Tibial nerve (tissue), 4 donors: Measurements from ENCODE around the gene CFAP54. TPM values are rescaled to one million over a fixed set of nuclear protein-coding genes. Genes with fewer than 3 reads are reported as not detected.

Source experiments
- DNase-seq, 2 donors: peaks; one replicate each; pipeline ENCODE4 v3.0.0-alpha.2; 2019; ENCODE audit warnings: low spot score in 2 of 2
- H3K27ac ChIP-seq, 4 donors: fragments of 200-600 bp; sonication (generic) in 3 of 4; one replicate each; pipeline ENCODE4 v1.5.1; 2017 to 2019; ENCODE audit warnings: mild to moderate bottlenecking in 1 of 4
- H3K27me3 ChIP-seq, 2 donors: fragments of 200-600 bp; sonication (generic) in 1 of 2; one replicate each; pipeline versions ENCODE4 v1.5.1 to v1.6.0; 2017 to 2019
- H3K36me3 ChIP-seq, 3 donors: fragments of 200-600 bp; sonication (generic); one replicate each; pipeline ENCODE4 v1.5.1; 2018 to 2019
- H3K4me1 ChIP-seq, 4 donors: fragments of 200-600 bp; sonication (generic) in 3 of 4; one replicate each; pipeline ENCODE4 v1.5.1; 2017 to 2019
- H3K4me3 ChIP-seq, 4 donors: fragments of 200-600 bp; sonication (generic) in 3 of 4; one replicate each; pipeline ENCODE4 v1.5.1; 2017 to 2019; ENCODE audit warnings: mild to moderate bottlenecking in 1 of 4, moderate library complexity in 1 of 4
- H3K9me3 ChIP-seq, 4 donors: fragments of 200-600 bp; sonication (generic) in 3 of 4; one replicate each; pipeline ENCODE4 v1.5.1; 2017 to 2019
- EP300 ChIP-seq, 2 donors: sonication (generic); formaldehyde crosslinking; IDR thresholded peaks; one replicate each; pipeline ENCODE4 v1.6.1; 2017; ENCODE audit warnings: antibody characterized with exemption in 2 of 2, mild to moderate bottlenecking in 1 of 2
- POLR2A ChIP-seq, 2 donors: fragments of 450-650 bp; IDR thresholded peaks; one replicate each; pipeline ENCODE4 v1.6.1; 2017; ENCODE audit warnings: antibody characterized with exemption in 2 of 2, mild to moderate bottlenecking in 2 of 2, moderate library complexity in 2 of 2
- WGBS, 2 donors: methylation state at CpG; one replicate each; pipeline ENCODE4 v1.1.5; 2018; 5-methylcytosine and 5-hydroxymethylcytosine counted together
- total RNA-seq, 4 donors: library from RNA; depleted of rRNA; stranded (reverse); fragments of >200 nt; gene quantifications; one replicate each; pipeline ENCODE4 v1.1.0, GENCODE V29; 2016
- TF ChIP-seq, protein P1 (sequence below), 5 experiments: fragments of 200-600 bp in 3 of 5; fragments of 450-650 bp in 2 of 5; sonication (generic) in 3 of 5; IDR thresholded peaks; one replicate each; pipeline ENCODE4 v1.5.1; 2016 to 2019; ENCODE audit warnings: antibody characterized with exemption in 5 of 5, mild to moderate bottlenecking in 3 of 5, moderate library complexity in 2 of 5

CFAP54 gene
- total RNA-seq, 4 donors from 2014 or later = 0.87 to 6.7 (median 2.1) TPM

DNA sequence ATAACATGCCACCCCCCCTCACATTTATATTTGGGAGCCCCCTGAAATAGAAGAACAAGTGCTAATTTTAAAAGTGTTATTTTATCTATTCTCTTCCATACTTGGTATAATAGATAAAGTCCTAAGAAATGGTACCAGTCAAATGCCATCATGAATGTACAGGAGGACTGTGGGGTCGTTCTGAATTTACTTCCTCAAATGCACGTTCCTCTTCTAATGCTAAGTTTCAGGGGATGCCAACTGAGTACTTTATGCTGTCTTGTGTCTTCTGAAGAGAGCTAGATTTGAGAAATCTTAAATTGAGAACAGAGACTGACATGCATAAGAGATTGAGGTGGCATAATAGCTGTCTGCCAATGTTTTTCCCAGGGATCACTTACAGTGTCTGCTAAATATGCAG, 59.0 kb downstream of the CFAP54 start:
- TF ChIP-seq EP300 (IDR thresholded peaks at IDR 0.05) (no peak), POLR2A (IDR thresholded peaks at IDR 0.05) (no peak)
- TF ChIP-seq, protein P1, sequence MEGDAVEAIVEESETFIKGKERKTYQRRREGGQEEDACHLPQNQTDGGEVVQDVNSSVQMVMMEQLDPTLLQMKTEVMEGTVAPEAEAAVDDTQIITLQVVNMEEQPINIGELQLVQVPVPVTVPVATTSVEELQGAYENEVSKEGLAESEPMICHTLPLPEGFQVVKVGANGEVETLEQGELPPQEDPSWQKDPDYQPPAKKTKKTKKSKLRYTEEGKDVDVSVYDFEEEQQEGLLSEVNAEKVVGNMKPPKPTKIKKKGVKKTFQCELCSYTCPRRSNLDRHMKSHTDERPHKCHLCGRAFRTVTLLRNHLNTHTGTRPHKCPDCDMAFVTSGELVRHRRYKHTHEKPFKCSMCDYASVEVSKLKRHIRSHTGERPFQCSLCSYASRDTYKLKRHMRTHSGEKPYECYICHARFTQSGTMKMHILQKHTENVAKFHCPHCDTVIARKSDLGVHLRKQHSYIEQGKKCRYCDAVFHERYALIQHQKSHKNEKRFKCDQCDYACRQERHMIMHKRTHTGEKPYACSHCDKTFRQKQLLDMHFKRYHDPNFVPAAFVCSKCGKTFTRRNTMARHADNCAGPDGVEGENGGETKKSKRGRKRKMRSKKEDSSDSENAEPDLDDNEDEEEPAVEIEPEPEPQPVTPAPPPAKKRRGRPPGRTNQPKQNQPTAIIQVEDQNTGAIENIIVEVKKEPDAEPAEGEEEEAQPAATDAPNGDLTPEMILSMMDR (IDR thresholded peaks at IDR 0.05) = no peak
- H3K27me3 ChIP-seq = no peaks in the 10 kb centered on the region
- no peak for DNase-seq
- no peak overlapping the region for H3K27ac ChIP-seq
- no peaks in the 10 kb centered on the region for H3K9me3 ChIP-seq
- WGBS, 2 donors = 47 to 70% methylated on average over 2 of the region's 2 CpGs
- H3K36me3 ChIP-seq = no peaks in the 10 kb centered on the region
- H3K4me1 ChIP-seq = no peaks in the 10 kb centered on the region
- H3K4me3 ChIP-seq = no peak overlapping the region

DNA sequence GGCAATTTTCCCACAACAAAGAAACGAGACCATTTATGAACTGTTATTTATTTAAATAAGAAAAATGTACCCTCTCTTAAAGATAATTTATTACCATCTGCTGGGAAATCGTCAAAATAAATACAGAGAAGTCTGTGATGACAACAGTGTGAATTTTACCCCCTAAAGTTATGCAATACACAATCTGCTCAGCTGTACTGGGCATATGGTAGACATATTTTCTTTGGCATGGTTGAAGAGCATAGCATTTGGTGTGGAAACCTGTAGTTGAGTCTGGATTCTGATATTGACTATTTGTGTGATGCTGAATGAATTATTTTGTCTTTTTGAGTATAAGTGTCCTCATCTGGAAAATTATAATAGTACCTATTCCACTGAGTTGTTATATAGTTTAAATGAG, 60.0 kb downstream of the CFAP54 start:
- H3K9me3 ChIP-seq = no peaks in the 10 kb centered on the region
- H3K4me1 ChIP-seq = no peaks in the 10 kb centered on the region
- 71 to 76% methylated on average over 2 of the region's 2 CpGs for WGBS, 2 donors
- H3K27me3 ChIP-seq = no peaks in the 10 kb centered on the region
- TF ChIP-seq, protein P1 (IDR thresholded peaks at IDR 0.05) = no peak
- TF ChIP-seq EP300 (IDR thresholded peaks at IDR 0.05) = no peak
- TF ChIP-seq POLR2A (IDR thresholded peaks at IDR 0.05) = no peak
- no peaks in the 10 kb centered on the region for H3K36me3 ChIP-seq
- no peak for DNase-seq
- H3K27ac ChIP-seq = no peak overlapping the region
- H3K4me3 ChIP-seq = no peak overlapping the region

DNA sequence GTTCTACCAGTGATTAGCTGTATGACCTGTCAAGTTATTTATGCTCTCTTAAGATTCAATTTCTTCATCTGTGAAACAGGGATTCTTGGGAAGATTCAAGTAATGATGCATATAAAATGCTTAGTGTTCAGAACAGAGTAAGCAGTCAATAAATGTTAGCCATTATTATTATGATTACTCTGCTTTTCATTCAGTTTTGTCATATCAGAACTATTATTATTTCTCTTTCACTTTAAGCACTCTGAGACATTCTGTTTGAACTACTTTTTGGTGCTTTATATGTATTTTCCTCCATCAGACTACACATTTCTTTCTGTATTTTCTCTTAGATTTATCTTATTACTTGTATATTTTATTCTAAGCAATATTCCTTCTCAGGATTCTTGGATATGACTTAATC, 81.2 kb downstream of the CFAP54 start:
- Histone ChIP-seq H3K4me1 (no peaks in the 10 kb centered on the region), H3K27me3 (no peaks in the 10 kb centered on the region), H3K9me3 (no peaks in the 10 kb centered on the region), H3K4me3 (no peak overlapping the region), H3K27ac (no peak overlapping the region), H3K36me3 (no peaks in the 10 kb centered on the region)
- TF ChIP-seq POLR2A (IDR thresholded peaks at IDR 0.05) = no peak
- TF ChIP-seq EP300 (IDR thresholded peaks at IDR 0.05) = no peak
- no peak for DNase-seq

DNA sequence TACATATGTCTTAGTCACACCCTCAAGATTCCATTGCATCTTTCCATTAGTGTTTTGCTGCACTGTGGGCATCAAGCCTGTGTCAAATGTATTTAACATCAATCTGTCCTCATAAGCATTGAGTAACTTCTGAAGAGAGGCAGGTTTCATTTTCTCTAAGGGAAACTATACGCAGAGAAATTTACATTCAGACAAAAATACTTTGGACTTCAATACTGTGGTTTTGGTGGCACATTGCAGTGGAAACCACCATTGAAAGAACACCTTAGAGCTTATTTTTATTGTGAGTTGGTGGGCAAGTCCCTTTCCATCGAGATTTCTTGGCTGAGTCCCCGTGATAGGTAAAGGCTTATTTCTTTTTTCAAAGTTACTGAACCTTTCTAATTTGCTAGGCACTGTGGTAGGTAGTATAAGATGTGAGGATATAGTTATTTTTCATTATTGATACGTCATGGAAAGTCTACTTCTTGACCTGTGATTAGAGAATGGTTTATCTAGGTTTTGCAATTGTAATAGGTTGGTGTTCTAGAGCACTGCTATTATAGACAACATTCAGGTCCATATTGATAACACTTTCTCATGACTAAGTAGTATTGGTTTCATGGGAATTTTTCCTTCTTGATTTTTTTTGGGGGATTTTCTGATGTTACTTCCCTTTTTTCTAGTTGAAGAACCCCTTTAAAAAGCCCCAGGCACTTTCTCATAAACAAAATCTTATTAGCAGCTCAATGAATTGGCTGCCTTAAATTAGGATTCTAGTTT, 81.9 kb downstream of the CFAP54 start:
- H3K9me3 ChIP-seq = no peaks in the 10 kb centered on the region
- no peaks in the 10 kb centered on the region for H3K36me3 ChIP-seq
- no peak overlapping the region for H3K4me3 ChIP-seq
- TF ChIP-seq EP300 (IDR thresholded peaks at IDR 0.05) = no peak
- TF ChIP-seq, protein P1 (IDR thresholded peaks at IDR 0.05) = no peak
- TF ChIP-seq POLR2A (IDR thresholded peaks at IDR 0.05) = no peak
- WGBS, 2 donors = 85 to 90% methylated on average over 4 of the region's 4 CpGs
- no peaks in the 10 kb centered on the region for H3K27me3 ChIP-seq
- H3K4me1 ChIP-seq = no peaks in the 10 kb centered on the region
- H3K27ac ChIP-seq = no peak overlapping the region
- no peak for DNase-seq

DNA sequence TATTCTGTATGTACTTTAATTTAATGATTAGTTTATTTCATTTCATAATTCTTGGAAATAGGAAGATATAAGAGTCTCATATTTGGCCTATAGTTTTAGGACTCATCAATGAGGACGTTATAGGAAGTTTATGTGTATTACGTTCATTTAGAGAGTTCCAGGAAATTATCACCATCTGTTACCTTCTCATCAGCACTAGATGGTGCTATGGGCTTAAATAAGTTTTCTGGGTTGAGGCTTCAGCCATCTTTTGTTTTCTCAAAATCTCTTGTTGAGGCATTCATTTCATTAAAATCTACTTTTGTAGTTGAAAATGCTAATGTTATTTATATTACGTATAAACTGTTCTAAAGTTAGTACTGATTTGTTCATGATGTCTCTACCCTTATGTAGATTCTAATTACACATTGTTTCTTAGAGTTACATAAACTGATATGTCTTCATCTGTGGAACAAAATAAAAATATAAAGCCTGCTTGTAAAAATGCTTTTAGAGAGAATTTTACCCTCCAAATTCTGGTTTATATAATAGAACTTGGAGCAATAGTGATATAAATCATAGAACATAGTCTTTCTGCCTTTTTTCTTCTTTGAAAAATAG, 89.2 kb downstream of the CFAP54 start:
- Histone ChIP-seq H3K27ac (no peak overlapping the region), H3K27me3 (no peaks in the 10 kb centered on the region), H3K4me1 (peaks cover 0 to 4% (median 0%) of the 10 kb centered on the region in 4 donors), H3K36me3 (no peaks in the 10 kb centered on the region), H3K9me3 (no peaks in the 10 kb centered on the region), H3K4me3 (no peak overlapping the region)
- DNase-seq = no peak
- TF ChIP-seq EP300 (IDR thresholded peaks at IDR 0.05) = no peak
- TF ChIP-seq POLR2A (IDR thresholded peaks at IDR 0.05) = no peak
- TF ChIP-seq, protein P1 (IDR thresholded peaks at IDR 0.05) = peak; percentile 38 to 67 (median 46)
- 0 to 1% methylated on average over 3 of the region's 3 CpGs for WGBS, 2 donors
